Putamen (tissue), 1 donor: ENCODE measurements around the gene LRP5.
A peak's percentile ranks its signal among the peaks of the same experiment; 100 is the strongest.
"Not testable (repeated sequence)": the region's sequence is repeated elsewhere in the genome, so short reads cannot be mapped to it uniquely, and the experiment has no call there.

Source experiments
- DNase-seq: peaks from one replicate; pipeline ENCODE4 v3.0.0-alpha.2; 2016; ENCODE audit warnings: low spot score

LRP5 gene

GRCh38 chr11:68329536-68329935 is 17.1 kb downstream of the LRP5 start:
- no peak for DNase-seq

GRCh38 chr11:68329978-68330699 is 17.7 kb downstream of the LRP5 start:
- DNase-seq, result no peak

GRCh38 chr11:68330700-68331337 is 18.4 kb downstream of the LRP5 start:
- DNase-seq, result no peak

GRCh38 chr11:68331338-68331947 is 19.1 kb downstream of the LRP5 start:
- no peak for DNase-seq

GRCh38 chr11:68332186-68332585 is 19.8 kb downstream of the LRP5 start:
- no peak for DNase-seq

GRCh38 chr11:68333173-68333572 is 20.8 kb downstream of the LRP5 start:
- no peak for DNase-seq

- DNase-seq, result no peak
Measured at GRCh38 chr11:68334923-68335322, 22.5 kb downstream of the LRP5 start.

GRCh38 chr11:68335683-68336082 is 23.3 kb downstream of the LRP5 start:
- DNase-seq, result peak; percentile 71

- DNase-seq, result no peak
Measured at GRCh38 chr11:68336716-68337115, 24.3 kb downstream of the LRP5 start.

GRCh38 chr11:68337399-68337835 is 25.0 kb downstream of the LRP5 start:
- no peak for DNase-seq

GRCh38 chr11:68338051-68338780 is 25.8 kb downstream of the LRP5 start:
- peak; percentile 73 for DNase-seq

GRCh38 chr11:68340003-68340767 is 27.8 kb downstream of the LRP5 start:
- no peak for DNase-seq

- DNase-seq, result no peak
Measured at GRCh38 chr11:68340784-68341556, 28.6 kb downstream of the LRP5 start.

- DNase-seq, result no peak
Measured at GRCh38 chr11:68341557-68342458, 29.4 kb downstream of the LRP5 start.

GRCh38 chr11:68342459-68343158 is 30.2 kb downstream of the LRP5 start:
- DNase-seq, result no peak

- no peak for DNase-seq
Measured at GRCh38 chr11:68343761-68344256, 31.4 kb downstream of the LRP5 start.

- not testable (repeated sequence) for DNase-seq
Measured at GRCh38 chr11:68344821-68345220, 32.4 kb downstream of the LRP5 start.

GRCh38 chr11:68345776-68346461 is 33.5 kb downstream of the LRP5 start:
- no peak for DNase-seq

GRCh38 chr11:68346462-68346790 is 34.0 kb downstream of the LRP5 start:
- DNase-seq, result no peak
